CD4-positive, alpha-beta memory T cell (primary cell): ENCODE data around the gene PRKD1. TPM values are rescaled to one million over a fixed set of nuclear protein-coding genes. Genes with fewer than 3 reads are reported as not detected.

ENCODE experiments used
- CTCF ChIA-PET: fragments of 350-600 bp; sonication (Branson Sonifier 250); formaldehyde crosslinking; loops from one replicate; lab custom pipeline; 2021; ENCODE audit warnings: inconsistent platforms; ENCODE audit not compliant: partially characterized antibody; lab: Charles Lee
- POLR2A ChIA-PET: fragments of 350-600 bp; sonication (Branson Sonifier 250); formaldehyde crosslinking; loops from one replicate; lab custom pipeline; 2021; ENCODE audit not compliant: partially characterized antibody; lab: Charles Lee
- DNase-seq, 5 donors: peaks; one replicate each; pipeline versions ENCODE4 v3.0.0 to v3.0.0-alpha.2; 2020 to 2022; ENCODE audit warnings: mixed read lengths in 1 of 5
- H3K27ac ChIP-seq: one replicate; pipeline ENCODE4 v1.7.0; 2013; ENCODE audit warnings: low read depth, low read length
- H3K27me3 ChIP-seq: 2 replicates; pipeline ENCODE4 v1.7.0; 2013; ENCODE audit warnings: mild to moderate bottlenecking, low read length, moderate library complexity; ENCODE audit not compliant: insufficient read depth
- H3K36me3 ChIP-seq: 2 replicates; pipeline ENCODE4 v1.7.0; 2013; ENCODE audit warnings: mild to moderate bottlenecking, low read length, moderate library complexity; ENCODE audit not compliant: insufficient read depth
- H3K4me1 ChIP-seq: 2 replicates; pipeline ENCODE4 v1.7.0; 2013; ENCODE audit warnings: mild to moderate bottlenecking, low read length, moderate library complexity; ENCODE audit not compliant: insufficient read depth
- H3K4me3 ChIP-seq, 2 donors: one replicate each; pipeline ENCODE4 v1.7.0; 2013; ENCODE audit warnings: low read length in 2 of 2, mild to moderate bottlenecking in 1 of 2
- H3K9me3 ChIP-seq, 2 donors: one replicate each; pipeline ENCODE4 v1.7.0; 2013; ENCODE audit warnings: low read length in 2 of 2, control low read depth in 1 of 2; ENCODE audit not compliant: control insufficient read depth in 1 of 2
- H3K27ac Mint-ChIP-seq, 7 donors: one replicate each; pipeline ENCODE4 v1.8.0; 2020 to 2021; ENCODE audit warnings: mixed read lengths in 7 of 7, mild to moderate bottlenecking in 6 of 7, inconsistent platforms in 3 of 7, moderate library complexity in 3 of 7
- H3K27me3 Mint-ChIP-seq, 2 donors: one replicate each; pipeline ENCODE4 v1.8.0; 2020 to 2021; ENCODE audit warnings: mixed read lengths in 2 of 2
- H3K36me3 Mint-ChIP-seq, 2 donors: one replicate each; pipeline ENCODE4 v1.8.0; 2020 to 2021; ENCODE audit warnings: mixed read lengths in 2 of 2, inconsistent platforms in 1 of 2, mild to moderate bottlenecking in 1 of 2
- H3K4me1 Mint-ChIP-seq, 4 donors: one replicate each; pipeline ENCODE4 v1.8.0; 2020 to 2021; ENCODE audit warnings: mixed read lengths in 4 of 4, mild to moderate bottlenecking in 1 of 4
- H3K4me3 Mint-ChIP-seq, 8 donors: one replicate each; pipeline ENCODE4 v1.8.0; 2020 to 2021; ENCODE audit warnings: mixed read lengths in 8 of 8, mild to moderate bottlenecking in 7 of 8, moderate library complexity in 6 of 8, inconsistent platforms in 3 of 8
- H3K9me3 Mint-ChIP-seq, 8 donors: one replicate each; pipeline ENCODE4 v1.8.0; 2020 to 2021; ENCODE audit warnings: mixed read lengths in 8 of 8, mild to moderate bottlenecking in 5 of 8, inconsistent platforms in 3 of 8, moderate library complexity in 1 of 8
- intact Hi-C: fragments of 100-400 bp; cut with micrococcal nuclease; formaldehyde crosslinking; loops from one replicate; pipeline ENCODE4 v1.15.1; 2023
- polyA plus RNA-seq, 2 donors: library from polyadenylated mRNA; unstranded; fragments of 300-500 nt; fragmentation: Illumina TruSeq; gene quantifications; one replicate each; pipeline ENCODE4 v1.2.3, GENCODE V29; 2021
- total RNA-seq, 2 experiments: library from RNA; stranded (reverse); gene quantifications; one replicate each; pipeline ENCODE4 v1.2.3, GENCODE V29; 2021

The PRKD1 gene
- total and polyA plus RNA-seq, 4 experiments from 2014 or later = not detected

GRCh38 chr14:29587761-29588470 lies 339.7 kb downstream of the PRKD1 start:
- intact Hi-C loops = no loop called here
- H3K27me3 Mint-ChIP-seq = no peaks in the 10 kb centered on the region
- no peak overlapping the region for H3K4me3 Mint-ChIP-seq
- POLR2A ChIA-PET = no interaction called here
- peaks cover 0 to 11% (median 4%) of the 10 kb centered on the region in 8 donors for H3K9me3 Mint-ChIP-seq
- H3K4me1 ChIP-seq = no peaks in the 10 kb centered on the region
- no peaks in the 10 kb centered on the region for H3K27me3 ChIP-seq
- no peaks in the 10 kb centered on the region for H3K36me3 Mint-ChIP-seq
- H3K36me3 ChIP-seq = no peaks in the 10 kb centered on the region
- H3K4me3 ChIP-seq = no peak overlapping the region
- no peaks in the 10 kb centered on the region for H3K4me1 Mint-ChIP-seq
- CTCF ChIA-PET = no interaction called here
- no peak overlapping the region for H3K27ac ChIP-seq
- no peak for DNase-seq
- no peaks in the 10 kb centered on the region for H3K9me3 ChIP-seq
- H3K27ac Mint-ChIP-seq = no peak overlapping the region

- Mint-ChIP-seq H3K9me3 (peaks cover 0 to 11% (median 5%) of the 10 kb centered on the region in 8 donors), H3K4me3 (no peak overlapping the region), H3K27ac (no peak overlapping the region), H3K4me1 (no peaks in the 10 kb centered on the region), H3K27me3 (no peaks in the 10 kb centered on the region), H3K36me3 (no peaks in the 10 kb centered on the region)
- no peaks in the 10 kb centered on the region for H3K4me1 ChIP-seq
- intact Hi-C loops = no loop called here
- no peak overlapping the region for H3K27ac ChIP-seq
- ChIA-PET CTCF (no interaction called here), POLR2A (no interaction called here)
- no peaks in the 10 kb centered on the region for H3K27me3 ChIP-seq
- no peaks in the 10 kb centered on the region for H3K36me3 ChIP-seq
- no peak for DNase-seq
- no peaks in the 10 kb centered on the region for H3K9me3 ChIP-seq
- no peak overlapping the region for H3K4me3 ChIP-seq
Measured at GRCh38 chr14:29587046-29587445, 340.6 kb downstream of the PRKD1 start.

- no peaks in the 10 kb centered on the region for H3K4me1 ChIP-seq
Measured at GRCh38 chr14:29584992-29585391, 342.7 kb downstream of the PRKD1 start.

GRCh38 chr14:29580763-29581162 lies 346.9 kb downstream of the PRKD1 start:
- ChIA-PET CTCF (no interaction called here), POLR2A (no interaction called here)
- no peak for DNase-seq
- H3K27ac ChIP-seq = no peak overlapping the region
- H3K4me1 ChIP-seq = no peaks in the 10 kb centered on the region
- H3K9me3 ChIP-seq = no peaks in the 10 kb centered on the region
- H3K27me3 ChIP-seq = no peaks in the 10 kb centered on the region
- Mint-ChIP-seq H3K9me3 (peaks cover 0 to 8% (median 4%) of the 10 kb centered on the region in 8 donors), H3K36me3 (no peaks in the 10 kb centered on the region), H3K27me3 (no peaks in the 10 kb centered on the region), H3K4me3 (no peak overlapping the region), H3K4me1 (no peaks in the 10 kb centered on the region), H3K27ac (no peak overlapping the region)
- no peak overlapping the region for H3K4me3 ChIP-seq
- intact Hi-C loops = no loop called here
- H3K36me3 ChIP-seq = no peaks in the 10 kb centered on the region

More at GRCh38 chr14:29584992-29585391, 342.7 kb downstream of the PRKD1 start:
- peaks cover 0 to 11% (median 5%) of the 10 kb centered on the region in 8 donors for H3K9me3 Mint-ChIP-seq
- intact Hi-C loops = no loop called here
- no peaks in the 10 kb centered on the region for H3K36me3 ChIP-seq
- no peak overlapping the region for H3K27ac ChIP-seq
- H3K27me3 ChIP-seq = no peaks in the 10 kb centered on the region
- no peaks in the 10 kb centered on the region for H3K36me3 Mint-ChIP-seq
- no peaks in the 10 kb centered on the region for H3K27me3 Mint-ChIP-seq
- no peaks in the 10 kb centered on the region for H3K9me3 ChIP-seq
- no peak overlapping the region for H3K27ac Mint-ChIP-seq
- ChIA-PET POLR2A (no interaction called here), CTCF (no interaction called here)
- no peak for DNase-seq
- no peaks in the 10 kb centered on the region for H3K4me1 Mint-ChIP-seq
- no peak overlapping the region for H3K4me3 ChIP-seq
- peak overlapping the region in 1 of 8 donors; percentile 38 for H3K4me3 Mint-ChIP-seq

- ChIA-PET CTCF (no interaction called here), POLR2A (no interaction called here)
- no peak overlapping the region for H3K4me3 ChIP-seq
- H3K4me3 Mint-ChIP-seq = no peak overlapping the region
- no peak overlapping the region for H3K27ac Mint-ChIP-seq
- no peak for DNase-seq
- H3K4me1 Mint-ChIP-seq = no peaks in the 10 kb centered on the region
- H3K9me3 ChIP-seq = no peaks in the 10 kb centered on the region
- H3K4me1 ChIP-seq = no peaks in the 10 kb centered on the region
- intact Hi-C loops = no loop called here
- no peaks in the 10 kb centered on the region for H3K36me3 Mint-ChIP-seq
- no peak overlapping the region for H3K27ac ChIP-seq
- H3K27me3 ChIP-seq = no peaks in the 10 kb centered on the region
- peaks cover 0 to 7% (median 3%) of the 10 kb centered on the region in 8 donors for H3K9me3 Mint-ChIP-seq
- H3K27me3 Mint-ChIP-seq = no peaks in the 10 kb centered on the region
- no peaks in the 10 kb centered on the region for H3K36me3 ChIP-seq
Measured at GRCh38 chr14:29579838-29580237, 347.8 kb downstream of the PRKD1 start.

GRCh38 chr14:29576927-29577326 lies 350.7 kb downstream of the PRKD1 start:
- Mint-ChIP-seq H3K4me1 (no peaks in the 10 kb centered on the region), H3K36me3 (no peaks in the 10 kb centered on the region), H3K27ac (no peak overlapping the region), H3K27me3 (no peaks in the 10 kb centered on the region), H3K4me3 (no peak overlapping the region), H3K9me3 (peaks cover 0 to 22% (median 5%) of the 10 kb centered on the region in 8 donors)
- Histone ChIP-seq H3K36me3 (no peaks in the 10 kb centered on the region), H3K4me1 (no peaks in the 10 kb centered on the region), H3K9me3 (no peaks in the 10 kb centered on the region), H3K27ac (no peak overlapping the region), H3K27me3 (no peaks in the 10 kb centered on the region), H3K4me3 (no peak overlapping the region)
- intact Hi-C loops = no loop called here
- ChIA-PET CTCF (no interaction called here), POLR2A (no interaction called here)
- no peak for DNase-seq

GRCh38 chr14:29569194-29569593 lies 358.5 kb downstream of the PRKD1 start:
- ChIA-PET POLR2A (no interaction called here), CTCF (no interaction called here)
- Mint-ChIP-seq H3K4me1 (no peaks in the 10 kb centered on the region), H3K36me3 (peaks cover 0 to 3% of the 10 kb centered on the region in 2 donors), H3K27ac (no peak overlapping the region), H3K27me3 (no peaks in the 10 kb centered on the region), H3K4me3 (no peak overlapping the region), H3K9me3 (peaks cover 7 to 52% (median 23%) of the 10 kb centered on the region in 8 donors)
- no peaks in the 10 kb centered on the region for H3K27me3 ChIP-seq
- no peaks in the 10 kb centered on the region for H3K9me3 ChIP-seq
- H3K4me3 ChIP-seq = no peak overlapping the region
- intact Hi-C loops = no loop called here
- H3K36me3 ChIP-seq = no peaks in the 10 kb centered on the region
- no peaks in the 10 kb centered on the region for H3K4me1 ChIP-seq
- DNase-seq = no peak
- no peak overlapping the region for H3K27ac ChIP-seq
